NCI-H524 treated with DMSO at 0.1 percent for 48 hours (cell line): ENCODE measurements around the gene KCNK17.

ENCODE experiments used
- DNase-seq: peaks from one replicate; lab custom pipeline; 2025; lab: John Stamatoyannopoulos, UW

The KCNK17 gene

GRCh38 chr6:39266782-39267355 lies 47.4 kb downstream of the KCNK17 start:
- no peak for DNase-seq

GRCh38 chr6:39266375-39266774 lies 47.8 kb downstream of the KCNK17 start:
- no peak for DNase-seq

- DNase-seq: no peak
These were observed 50.7 kb downstream of the KCNK17 start for GRCh38 chr6:39263303-39264037.

DNA sequence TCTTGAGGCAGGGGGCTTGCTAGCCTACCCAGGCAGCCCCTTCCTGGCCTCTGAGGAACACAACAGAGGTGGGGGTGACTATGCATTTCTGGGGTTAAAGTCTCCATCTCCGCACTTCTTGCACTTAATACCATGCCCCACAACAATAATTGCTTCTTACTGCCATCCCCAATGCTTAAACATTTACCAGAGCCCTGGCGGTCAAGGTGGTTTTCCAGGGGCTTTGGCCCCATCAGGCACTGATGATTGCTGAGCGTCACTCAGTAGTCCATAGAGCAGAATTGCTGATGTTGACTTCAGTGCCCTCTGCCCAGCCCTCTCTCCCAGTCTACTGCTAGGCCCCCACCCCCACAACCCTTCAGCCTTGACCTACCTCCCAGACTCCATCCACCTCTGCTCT lies 52.5 kb downstream of the KCNK17 start:
- DNase-seq: no peak

DNA sequence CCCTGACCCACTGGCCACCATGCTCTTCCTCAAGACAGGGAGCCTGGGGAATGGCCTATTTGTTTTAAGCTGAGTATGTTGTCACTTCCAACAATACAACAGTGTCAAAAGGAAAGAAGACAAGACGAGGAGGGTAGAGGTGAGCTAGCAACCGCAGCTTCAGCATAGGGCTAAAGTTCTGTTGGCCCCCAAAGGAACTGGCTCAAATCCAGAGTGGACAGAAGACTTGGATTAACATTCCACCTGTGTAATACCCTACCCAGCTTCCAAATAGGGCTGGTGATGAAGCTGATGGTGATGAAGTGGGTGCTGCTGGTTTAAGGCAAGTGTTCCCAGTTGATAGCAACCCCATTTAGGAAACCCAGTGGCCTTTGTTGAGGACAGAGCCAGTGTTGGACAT lies 53.3 kb downstream of the KCNK17 start:
- DNase-seq: no peak

DNA sequence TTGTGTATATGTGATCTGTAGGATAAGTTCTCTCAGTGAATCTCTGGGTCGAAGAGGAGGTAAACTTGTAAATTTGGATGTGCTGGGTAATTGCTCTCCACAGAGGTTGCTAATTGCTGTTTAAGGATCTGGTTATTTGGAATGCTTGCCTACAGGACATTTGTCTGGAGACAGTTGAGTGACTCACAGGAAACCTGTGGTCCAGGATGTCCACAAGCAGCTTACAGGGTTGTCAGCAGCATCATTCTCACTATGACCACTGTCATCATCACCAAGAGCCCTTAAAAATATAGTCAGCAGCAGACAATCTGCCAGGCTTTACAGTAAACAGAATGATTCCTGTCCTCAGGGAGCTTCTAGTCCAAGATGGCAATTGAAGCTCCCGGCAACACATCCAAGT lies 53.8 kb downstream of the KCNK17 start:
- no peak for DNase-seq

GRCh38 chr6:39256294-39256940 lies 57.8 kb downstream of the KCNK17 start:
- DNase-seq: no peak

- DNase-seq: no peak
These were observed 59.2 kb downstream of the KCNK17 start for GRCh38 chr6:39254999-39255535.

- no peak for DNase-seq
These were observed 62.8 kb downstream of the KCNK17 start for GRCh38 chr6:39251406-39251805.

- DNase-seq: no peak
These were observed 63.7 kb downstream of the KCNK17 start for GRCh38 chr6:39250507-39250906.

DNA sequence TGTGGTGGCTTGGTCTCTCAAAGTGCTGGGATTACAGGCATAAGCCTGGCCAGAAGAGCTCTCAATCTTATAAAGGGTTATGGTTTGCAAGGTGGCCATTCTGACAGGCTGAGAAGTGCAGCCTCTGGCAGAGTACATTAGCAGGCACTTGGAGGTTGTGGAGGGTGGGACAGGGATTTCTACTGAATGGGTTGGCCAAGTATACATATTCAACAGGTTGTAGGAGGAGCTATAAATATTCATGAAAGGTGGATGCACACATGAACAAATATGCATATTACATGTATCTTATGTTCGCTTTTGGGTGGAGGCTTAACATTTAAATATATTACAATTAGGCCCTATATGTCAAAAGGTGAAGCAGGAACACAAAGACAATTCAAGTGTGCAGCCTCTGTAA lies 64.9 kb downstream of the KCNK17 start:
- DNase-seq: no peak
